Stimulated activated CD4-positive, alpha-beta T cell treated with anti-CD3 and anti-CD28 coated beads, Interleukin-2, amount 100 ng/mL, for 4 hours (primary cell): ENCODE data around the gene RNF175.

Source experiments
- DNase-seq: peaks from one replicate; pipeline ENCODE4 v3.0.0-alpha.2; 2020; ENCODE audit warnings: low read depth

The RNF175 gene

GRCh38 chr4:153745651-153746050 lies 14.2 kb downstream of the RNF175 start:
- no peak for DNase-seq

- no peak for DNase-seq
Observed at GRCh38 chr4:153741541-153741940, 18.3 kb downstream of the RNF175 start.

DNA sequence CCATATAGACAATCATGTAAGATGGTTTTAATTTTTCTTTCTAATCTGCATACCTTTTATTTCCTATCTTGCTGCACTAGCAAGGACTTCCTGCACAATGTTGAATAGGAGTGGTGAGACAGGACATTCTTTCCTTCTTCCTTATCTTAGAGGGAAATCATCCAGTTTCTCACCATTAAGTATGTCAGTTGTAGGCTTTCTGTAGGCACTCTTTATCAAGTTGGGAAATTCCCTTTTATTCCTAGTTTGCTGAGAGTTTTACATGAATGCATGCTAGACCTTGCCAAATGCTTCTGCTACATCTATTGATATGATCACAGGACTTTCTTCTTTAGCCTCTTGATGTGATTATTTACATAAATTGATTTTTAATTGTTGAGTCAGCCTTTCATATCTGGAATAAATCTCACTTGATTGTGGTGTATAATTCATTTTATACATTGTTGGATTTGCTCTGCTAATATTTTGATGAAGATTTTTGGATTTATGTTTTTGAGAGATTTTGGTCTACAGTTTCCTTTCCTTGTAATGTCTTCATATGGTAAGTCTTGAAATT lies 23.8 kb downstream of the RNF175 start:
- no peak for DNase-seq

DNA sequence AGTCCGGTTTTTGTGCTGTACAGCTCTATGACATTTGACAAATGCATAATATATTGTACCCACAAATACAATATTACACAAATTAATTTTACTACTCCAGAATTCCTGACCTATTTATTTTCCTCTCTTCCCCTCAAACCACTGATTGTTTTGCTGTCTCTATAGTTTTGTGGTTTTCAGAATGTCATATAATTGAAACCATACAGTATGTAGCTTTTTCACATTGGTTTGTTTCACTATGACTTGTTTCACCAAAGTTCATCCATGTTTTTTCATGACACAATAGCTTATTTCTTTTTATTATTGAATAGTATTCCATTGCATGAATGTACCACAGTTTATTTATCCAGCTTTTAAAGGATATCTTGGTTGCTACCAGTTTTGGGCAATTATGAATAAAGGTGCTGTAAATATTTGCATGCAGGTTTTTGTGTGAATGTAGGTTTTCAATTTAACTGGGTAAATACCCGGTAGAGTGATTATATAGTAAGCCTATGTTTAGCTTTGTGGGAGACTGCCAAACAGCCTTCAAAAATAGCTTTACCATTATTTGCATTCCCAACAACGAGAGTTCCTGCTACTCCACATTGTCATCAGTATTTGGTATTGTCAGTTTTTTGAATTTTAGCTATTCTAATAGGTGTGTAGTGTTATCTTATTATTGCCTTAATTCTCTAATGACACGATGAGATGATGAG lies 25.9 kb downstream of the RNF175 start:
- no peak for DNase-seq

DNA sequence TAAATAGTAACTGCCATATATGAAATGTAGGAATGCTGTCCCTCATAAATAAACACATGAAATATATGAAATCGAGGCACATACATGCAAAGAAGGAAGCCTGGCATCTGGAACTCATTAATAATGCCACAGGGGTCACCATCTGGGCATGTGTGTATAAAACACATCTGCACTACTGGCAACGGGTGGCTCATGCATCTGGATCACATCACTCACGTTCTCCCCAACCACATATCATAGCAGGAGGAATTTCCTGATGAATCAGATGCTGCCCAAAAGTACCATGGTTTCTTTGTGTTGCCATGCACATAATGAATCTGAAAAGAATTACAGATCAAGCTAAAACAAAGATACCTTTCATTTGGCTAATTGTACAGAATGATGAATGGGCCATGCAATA lies 28.6 kb downstream of the RNF175 start:
- DNase-seq, result no peak

DNA sequence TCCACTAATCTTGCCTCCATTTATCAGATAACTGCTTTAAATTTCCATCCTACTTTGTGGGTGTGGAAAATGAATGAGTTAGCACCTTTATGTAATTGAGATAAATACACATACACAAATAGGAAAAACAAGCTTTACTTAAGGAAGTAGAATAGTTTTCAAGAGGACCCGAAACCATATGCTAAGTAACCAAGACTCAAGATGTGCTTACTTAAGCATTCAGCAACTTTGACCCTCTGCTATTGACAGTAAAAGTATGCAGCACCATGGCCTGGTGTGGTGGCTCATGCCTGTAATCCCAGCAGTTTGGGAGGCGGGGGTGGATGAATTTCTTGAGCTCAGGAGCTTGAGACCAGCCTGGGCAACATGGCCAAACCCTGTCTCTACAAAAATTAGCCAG lies 29.9 kb downstream of the RNF175 start:
- no peak for DNase-seq

- no peak for DNase-seq
Observed at GRCh38 chr4:153728660-153729059, 31.2 kb downstream of the RNF175 start.

DNA sequence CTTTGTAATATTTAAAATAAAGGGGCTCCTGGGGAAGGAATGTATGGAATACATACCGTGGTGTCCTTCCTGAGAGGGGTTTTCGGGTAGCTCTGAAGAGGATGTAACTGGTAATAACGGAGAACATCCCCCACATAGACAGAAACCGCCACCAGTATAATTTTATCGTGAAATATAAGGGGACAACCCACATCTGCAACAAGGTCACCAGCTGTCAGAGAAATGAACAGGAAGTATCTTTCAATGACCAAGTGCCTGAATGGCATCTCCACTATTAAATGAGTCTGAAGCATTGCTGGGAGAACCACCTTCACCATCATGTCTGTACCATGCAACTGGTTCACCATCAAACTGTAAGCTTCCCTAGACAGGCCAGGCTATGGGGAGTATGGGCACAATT lies 31.7 kb downstream of the RNF175 start:
- no peak for DNase-seq

DNA sequence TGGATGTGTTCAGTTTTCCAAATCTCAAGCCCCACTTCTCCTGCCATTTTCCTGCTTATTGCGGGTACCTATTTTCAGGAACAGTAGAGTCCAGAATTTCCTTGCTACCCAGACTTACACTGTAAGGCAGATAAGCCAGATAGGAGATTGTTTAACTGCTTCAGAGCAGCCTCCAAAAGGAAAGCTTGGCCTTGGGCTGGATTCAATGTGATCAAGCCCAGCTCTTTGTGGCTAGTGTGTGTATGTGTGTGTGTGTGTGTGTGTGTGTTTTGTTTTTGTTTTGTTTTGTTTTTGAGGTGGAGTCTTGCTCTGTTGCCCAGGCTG lies 34.0 kb downstream of the RNF175 start:
- DNase-seq, result no peak

DNA sequence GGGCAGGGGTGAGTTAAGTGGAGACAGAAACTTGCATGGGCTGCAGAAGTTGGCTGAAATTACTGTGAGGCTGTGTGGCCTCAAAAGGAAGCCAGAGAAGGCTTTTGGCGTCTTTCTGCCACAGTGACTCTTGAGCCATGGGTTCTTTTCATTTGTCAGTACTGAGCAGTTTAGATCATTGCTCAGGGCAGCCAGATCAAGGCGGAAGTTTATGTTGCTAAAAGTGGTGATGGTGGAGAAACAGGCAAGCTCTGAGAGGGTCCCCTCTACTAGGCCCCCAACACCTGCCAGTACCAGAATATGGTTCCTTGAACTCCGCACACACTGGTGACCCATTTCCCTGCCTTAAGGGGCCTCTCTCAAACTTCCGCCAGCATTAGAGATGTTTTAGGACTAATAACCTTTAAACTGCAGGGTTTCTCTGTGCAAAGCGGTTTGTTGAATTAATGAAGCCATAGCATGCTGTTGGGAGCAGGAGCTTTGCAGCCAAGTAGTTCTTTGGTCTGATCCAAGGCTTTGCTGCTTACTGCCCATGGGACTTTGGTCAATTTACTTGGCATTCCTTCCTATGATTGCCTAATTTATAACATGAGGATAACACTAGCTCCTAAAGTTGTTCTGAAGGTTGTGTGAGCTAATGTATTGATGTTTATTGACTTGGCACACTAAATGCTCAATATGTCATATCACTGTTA lies 34.5 kb downstream of the RNF175 start:
- no peak for DNase-seq

DNA sequence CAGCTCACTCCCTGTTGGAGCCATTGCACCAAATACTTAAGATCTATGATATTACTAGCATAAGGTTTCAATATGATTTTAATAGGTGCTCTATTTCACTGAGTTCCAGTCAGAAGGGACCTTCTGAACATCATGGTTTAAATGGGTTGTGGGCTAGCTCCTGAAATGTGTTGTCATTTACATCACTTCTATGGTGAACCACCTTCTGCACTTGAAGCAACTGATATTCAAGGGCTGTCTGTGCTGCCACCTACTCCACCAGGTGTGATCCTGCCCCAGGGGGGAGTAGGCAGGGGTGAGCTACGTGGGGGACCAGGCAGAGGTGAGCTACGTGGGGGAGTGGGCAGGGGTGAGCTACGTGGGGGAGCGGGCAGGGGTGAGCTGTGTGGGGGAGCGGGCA lies 35.2 kb downstream of the RNF175 start:
- DNase-seq, result no peak

GRCh38 chr4:153722036-153722435 lies 37.8 kb downstream of the RNF175 start:
- no peak for DNase-seq

- no peak for DNase-seq
Observed at GRCh38 chr4:153713866-153714646, 45.8 kb downstream of the RNF175 start.

GRCh38 chr4:153710681-153711080 lies 49.1 kb downstream of the RNF175 start:
- no peak for DNase-seq

DNA sequence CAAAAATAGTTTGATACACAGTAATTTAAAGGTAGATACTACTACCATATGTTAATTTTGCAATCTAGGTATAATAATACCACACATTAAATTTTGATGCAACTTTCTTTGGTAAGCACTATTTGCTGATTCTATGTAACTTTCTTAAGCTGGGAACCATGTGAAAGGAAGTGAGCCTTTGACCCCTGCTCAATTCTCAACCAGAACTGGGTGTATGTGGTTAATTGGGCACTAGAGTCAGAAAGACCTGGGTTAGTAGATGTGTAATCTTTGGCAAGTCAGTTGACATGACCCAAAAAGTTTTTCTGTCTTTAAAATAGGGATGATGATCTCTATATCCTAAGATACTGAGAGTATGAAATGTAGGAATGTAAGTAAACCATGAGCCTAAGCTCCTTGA lies 53.3 kb downstream of the RNF175 start:
- no peak for DNase-seq

- DNase-seq, result no peak
Observed at GRCh38 chr4:153705743-153706468, 53.9 kb downstream of the RNF175 start.

DNA sequence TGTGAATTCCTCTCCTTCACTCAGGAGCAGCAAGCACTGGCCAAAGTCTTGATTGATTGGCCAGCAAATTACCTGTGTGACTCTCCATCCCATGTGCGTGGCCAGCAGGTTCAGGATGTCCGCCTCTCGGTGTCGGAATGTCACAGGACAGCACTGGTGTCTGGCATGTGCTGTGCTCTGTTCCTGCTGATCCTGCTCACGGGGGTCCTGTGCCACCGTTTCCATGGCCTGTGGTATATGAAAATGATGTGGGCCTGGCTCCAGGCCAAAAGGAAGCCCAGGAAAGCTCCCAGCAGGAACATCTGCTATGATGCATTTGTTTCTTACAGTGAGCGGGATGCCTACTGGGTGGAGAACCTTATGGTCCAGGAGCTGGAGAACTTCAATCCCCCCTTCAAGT lies 55.3 kb downstream of the RNF175 start:
- no peak for DNase-seq

DNA sequence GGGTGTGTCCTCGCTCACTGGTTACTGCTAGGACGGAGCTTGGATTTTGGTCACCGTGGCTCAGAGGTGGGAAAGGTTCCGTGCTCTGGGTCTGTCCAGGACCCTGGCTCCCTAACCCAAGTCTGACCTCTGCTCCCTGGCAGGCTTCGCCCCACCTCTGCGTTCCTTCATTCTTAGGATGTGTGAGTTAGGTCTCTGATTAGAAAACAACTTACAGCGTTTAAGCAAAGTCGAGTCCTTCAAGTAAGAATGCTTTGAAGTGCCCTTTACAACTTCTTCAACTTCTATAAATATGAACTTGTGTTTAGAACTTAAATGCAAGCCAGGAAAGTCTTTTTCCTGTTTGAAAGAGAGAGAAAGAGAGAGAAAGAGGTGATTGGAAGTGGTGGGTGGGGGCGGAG lies 74.9 kb downstream of the RNF175 start:
- no peak for DNase-seq

DNA sequence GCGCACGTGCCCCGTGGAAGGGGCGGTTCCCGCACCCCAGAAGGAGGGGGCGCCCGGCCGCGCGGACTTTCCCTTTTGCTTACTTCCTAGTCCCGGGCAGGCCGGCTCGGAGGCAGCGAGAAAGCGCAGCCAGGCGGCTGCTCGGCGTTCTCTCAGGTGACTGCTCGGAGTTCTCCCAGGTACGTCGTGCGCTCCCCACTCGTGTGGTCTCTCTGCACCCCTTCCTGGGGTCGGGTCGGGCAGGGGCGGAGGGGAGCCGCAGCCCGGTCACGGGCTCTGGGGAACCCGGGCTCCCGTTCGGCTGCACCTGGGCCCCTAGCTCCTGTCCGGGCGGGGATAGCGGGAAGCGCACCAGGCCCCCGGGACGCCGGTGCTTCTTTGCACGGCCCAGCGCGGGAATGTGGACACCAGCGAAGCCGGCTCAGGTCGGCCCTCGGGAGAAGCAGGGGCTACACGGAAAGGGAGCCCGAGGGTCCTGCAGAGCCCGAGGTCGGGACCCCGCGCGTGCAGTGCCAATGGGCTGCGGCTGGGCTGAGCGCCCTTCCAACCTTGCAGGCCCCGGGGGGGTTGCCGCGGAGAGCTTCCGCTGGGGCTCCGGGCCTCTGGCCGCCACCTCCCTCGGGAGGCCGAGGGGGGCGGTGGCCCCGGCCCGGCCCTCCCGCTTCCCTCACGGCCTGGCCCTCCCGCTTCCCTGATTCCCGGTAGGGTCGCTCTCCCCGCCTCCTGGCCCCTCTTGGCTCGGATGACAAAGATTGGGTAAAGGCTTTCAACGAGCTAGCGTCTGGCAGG lies 75.4 kb downstream of the RNF175 start, which contains the start of gene TLR2:
Gene TLR2 (plus strand): TSS at position 99 of the 789 bp plus-strand sequence. CDS start 18,628 bp downstream, outside the sequence.
- peak; percentile 69 for DNase-seq

DNA sequence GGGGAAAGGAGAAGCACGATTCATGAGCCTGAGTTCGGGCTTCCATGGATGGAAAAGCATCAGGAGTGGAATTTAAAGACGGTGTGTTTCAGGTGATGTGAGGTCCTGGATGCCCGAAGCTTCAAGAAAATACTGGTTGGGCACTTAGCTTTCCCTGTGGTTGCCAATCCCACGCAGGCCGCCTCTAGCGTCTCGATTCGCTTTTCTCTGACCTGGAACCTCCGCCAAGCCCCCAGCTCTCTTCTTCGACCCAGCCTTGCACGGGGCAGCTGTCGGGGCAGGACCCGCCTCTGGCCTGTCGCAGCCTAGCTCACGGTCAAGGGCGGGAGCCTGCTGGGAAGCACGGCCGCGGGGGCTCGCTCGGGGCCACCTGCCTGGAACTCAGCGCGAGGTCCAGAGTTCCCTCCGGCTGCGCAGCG lies 76.1 kb downstream of the RNF175 start:
- DNase-seq, result no peak

- no peak for DNase-seq
Observed at GRCh38 chr4:153679486-153679885, 80.3 kb downstream of the RNF175 start.
